Stimulated activated CD4-positive, alpha-beta T cell treated with anti-CD3 and anti-CD28 coated beads, Interleukin-1b, Interleukin-23, amount 100 ng/mL, for 1 hour (primary cell): ENCODE results near the gene TRIM17.

Source experiments
- DNase-seq, 2 donors: peaks; one replicate each; pipeline ENCODE4 v3.0.0-alpha.2; 2020; ENCODE audit warnings: low read depth in 2 of 2

TRIM17 gene

DNA sequence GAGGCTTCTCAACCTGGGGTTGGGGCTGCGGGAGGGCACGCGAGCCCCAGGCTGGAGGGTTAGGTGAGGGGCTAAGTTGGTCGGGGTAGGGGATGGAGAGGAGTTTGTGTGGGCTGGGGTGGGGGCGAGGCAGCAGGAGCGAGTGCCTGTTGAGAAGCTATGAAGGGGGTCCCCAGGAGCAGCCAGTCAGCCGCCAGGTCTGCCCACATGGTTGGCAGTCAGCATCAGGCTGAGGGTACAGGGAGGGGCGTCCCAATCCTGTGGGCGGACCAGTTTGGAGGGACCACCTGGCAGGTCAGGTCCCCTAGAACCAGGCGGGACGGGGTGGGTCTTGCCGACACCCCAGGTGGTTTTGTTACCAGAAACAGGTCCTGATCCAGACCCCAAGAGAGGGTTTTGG, 400 bp upstream of the TRIM17 start:
- no peak for DNase-seq

DNA sequence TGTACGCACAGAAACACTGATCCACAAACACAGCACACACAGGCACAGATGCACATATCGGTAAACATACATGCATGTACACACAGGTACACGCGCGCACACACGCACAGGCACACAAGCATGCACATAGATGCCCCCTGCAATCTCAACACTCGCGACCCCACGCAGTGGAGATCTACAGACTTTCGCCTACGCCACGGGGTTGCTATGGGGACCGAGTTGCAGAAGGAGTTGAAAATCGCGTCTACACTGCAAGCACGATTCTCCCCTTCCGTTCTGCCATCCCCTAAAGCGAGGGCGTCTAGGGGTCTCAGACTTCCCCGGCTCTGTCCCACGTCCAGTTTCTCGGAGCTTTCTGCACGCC, 826 bp downstream of the TRIM17 start:
- DNase-seq, result no peak

GRCh38 chr1:228415221-228415620, 1.4 kb downstream of the TRIM17 start:
- no peak for DNase-seq

DNA sequence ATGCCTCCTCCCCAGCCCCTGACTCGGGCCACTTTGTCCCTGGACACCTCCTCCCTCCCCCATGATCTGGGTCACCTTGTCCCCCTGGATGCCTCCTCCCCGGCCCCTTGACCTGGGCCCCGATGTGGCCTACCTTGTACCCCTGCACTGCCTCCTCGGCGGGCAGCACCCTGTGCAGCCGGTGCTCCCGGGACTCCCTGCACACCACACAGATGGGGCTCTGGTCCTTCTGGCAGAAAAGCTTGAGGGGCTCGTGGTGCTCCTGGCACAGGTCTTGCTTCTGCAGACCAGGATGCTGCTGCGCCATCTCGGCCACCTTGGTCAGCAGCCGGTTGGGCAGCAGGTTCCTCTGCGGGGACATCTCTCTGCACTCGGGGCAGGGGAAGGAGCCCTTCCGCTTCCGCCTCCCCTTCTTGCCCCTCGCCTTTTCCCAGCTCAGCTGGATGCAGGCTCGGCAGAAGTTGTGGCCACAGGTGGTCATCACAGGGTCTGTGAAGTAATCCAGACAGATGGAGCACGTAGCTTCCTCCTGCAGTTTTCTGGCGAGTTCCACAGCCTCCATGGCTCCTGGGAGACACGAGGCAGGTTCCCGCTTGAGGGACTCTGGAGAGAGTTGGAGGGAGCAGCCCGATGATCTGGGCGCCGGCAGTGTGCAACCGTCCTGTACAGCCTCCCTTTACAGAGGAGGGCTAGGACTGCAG, 2.0 kb downstream of the TRIM17 start:
- no peak for DNase-seq

DNA sequence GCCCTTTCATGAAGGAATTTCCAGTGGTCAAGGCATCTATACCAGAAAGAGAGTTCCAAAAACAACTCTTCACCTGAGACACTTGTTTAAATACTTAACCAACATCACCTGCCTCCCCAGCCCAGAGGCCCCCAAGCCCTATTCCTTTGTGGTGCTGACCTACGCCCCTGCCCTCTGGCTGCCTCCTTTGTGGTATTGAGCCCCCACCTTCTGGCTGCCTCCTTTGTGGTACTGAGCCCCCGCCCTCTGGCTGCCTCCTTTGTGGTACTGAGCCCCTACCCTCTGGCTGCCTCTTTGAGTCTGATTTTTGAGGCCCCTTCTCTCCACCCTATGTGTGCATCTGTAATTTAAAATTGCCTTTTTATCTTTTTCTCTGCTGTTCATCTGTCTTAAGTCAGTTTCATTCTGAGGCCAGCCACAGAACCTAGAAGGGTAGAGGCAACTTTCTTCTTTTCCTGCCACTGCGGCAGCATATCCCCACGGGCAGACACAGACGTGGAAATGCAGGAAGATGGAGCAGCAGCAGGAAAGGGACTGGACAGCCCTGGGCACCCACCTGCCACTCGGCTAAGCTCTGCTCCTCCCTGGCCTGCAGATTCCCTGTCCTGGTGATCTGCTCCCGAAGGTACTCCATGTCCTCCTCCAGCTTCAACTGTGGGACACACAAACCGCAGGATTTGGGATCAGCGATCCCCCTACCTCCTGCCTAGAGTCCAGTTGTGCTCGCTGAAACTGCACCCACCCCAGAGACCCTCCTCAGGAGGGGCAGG, 3.2 kb downstream of the TRIM17 start:
- DNase-seq, result no peak

GRCh38 chr1:228411548-228412430, 4.9 kb downstream of the TRIM17 start:
- DNase-seq, result no peak

DNA sequence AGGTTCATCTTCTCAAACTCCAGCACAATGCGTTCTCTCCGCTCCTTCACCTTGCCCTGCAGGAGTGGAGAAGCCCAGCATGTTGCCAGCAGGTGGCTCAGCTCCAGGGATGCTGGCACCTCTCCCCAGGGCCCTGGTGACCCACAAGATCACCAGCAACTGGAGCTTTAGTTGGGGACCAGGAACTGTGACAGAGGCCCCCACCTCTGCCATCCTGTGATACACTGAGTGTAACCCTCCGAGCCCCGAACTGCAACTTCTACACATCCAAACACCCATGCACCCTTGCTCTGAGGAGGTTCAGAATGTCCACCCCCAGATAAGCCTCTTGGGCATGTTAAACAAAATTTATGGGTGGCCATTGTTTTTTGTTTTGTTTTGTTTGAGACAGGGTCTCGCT, 5.5 kb downstream of the TRIM17 start:
- no peak for DNase-seq

DNA sequence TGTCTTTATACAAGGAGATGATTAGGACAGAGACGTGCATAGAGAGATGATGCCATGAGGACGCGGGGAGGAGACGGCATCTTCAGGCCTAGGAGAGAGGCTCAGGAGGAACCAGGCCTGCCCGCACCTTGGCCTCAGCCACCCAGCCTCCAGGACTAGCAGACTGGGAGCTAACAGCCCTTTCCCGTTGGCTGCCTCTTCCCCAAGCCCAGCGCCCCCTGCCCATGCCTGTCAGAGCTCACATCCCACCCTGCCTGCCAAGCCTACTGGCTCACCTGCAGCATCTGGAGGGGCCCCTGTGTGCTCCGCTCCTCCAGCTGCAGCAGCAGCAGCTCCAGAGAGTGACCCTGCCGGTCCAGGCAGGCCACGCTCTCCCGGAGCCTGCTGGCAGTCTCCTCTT, 6.0 kb downstream of the TRIM17 start:
- DNase-seq, result no peak

- DNase-seq, result no peak
These were observed 6.6 kb downstream of the TRIM17 start for GRCh38 chr1:228410015-228410414.

- no peak for DNase-seq
These were observed 7.5 kb downstream of the TRIM17 start for GRCh38 chr1:228408869-228409805.

DNA sequence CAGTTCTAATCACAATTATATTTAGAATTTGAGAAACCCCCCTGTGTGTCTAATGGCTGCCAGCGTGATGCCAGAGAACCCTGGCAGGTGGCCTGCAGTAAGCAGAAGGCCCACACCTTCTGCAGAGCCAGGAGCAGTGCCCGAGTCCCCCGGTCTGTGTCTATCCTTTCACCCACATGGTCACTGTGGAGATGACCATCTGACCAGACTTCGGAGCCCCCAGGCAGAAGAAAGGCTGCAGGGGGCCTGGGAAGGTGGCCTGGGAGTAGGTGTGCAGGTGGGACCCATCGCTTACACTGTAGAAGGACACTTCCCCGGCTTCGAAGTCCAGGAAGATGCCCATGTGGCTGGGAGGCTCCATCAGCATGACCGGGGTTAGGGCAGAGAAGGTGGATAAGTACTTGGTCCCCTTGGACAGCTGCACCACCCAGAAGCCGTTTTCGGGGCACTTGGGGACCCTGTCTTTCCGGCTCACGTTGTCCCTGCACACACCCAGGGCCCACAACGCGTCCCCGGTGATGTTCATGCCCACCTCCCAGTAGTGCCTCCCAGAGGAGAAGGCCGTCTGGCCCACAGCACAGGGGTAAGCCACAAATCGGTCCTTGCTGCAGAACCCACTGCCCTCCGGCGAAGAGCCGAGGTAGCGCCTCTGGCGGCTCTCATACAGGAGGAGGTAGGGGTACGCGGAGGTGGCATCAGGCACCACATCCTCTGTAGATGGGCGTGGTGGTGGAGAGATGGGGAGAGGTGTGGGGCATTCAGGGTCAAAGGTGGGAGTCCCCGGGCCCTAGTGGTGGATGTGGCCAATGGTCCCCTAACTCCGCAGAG, 8.4 kb downstream of the TRIM17 start:
- DNase-seq, result no peak

- no peak for DNase-seq
These were observed 9.3 kb downstream of the TRIM17 start for GRCh38 chr1:228407106-228408040.

- DNase-seq, result no peak
These were observed 10.8 kb downstream of the TRIM17 start for GRCh38 chr1:228405979-228406228.

- DNase-seq, result no peak
These were observed 11.3 kb downstream of the TRIM17 start for GRCh38 chr1:228405200-228405978.

DNA sequence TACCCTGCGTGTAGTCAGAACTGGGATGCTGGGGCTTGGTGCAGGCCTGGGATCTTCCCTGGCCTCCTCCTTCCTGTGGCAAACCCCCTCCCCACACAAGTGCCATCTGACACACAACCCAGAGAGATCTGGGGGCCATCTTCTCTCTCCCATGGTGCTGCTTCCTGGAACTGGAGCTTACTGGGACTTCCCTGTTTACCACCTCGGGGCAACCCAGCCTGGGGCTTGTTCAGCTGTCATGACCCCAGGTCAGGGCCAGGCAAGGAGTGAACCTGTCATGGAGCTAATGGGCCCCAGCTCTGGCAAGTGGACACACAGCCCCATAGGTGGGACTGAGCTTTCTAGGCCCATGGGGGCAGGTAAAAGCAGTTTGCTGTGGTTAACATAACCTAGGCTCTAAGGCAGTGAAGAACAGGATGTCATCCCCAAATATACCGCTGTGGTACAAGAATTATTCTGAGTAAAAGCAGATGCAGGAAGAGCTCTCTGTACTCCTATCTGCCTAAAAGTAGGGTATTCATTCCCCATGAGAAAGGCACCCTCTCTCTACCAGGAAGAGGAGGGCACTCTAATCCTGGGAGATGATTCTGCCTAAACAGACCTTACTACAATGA, 12.4 kb downstream of the TRIM17 start:
- no peak for DNase-seq

GRCh38 chr1:228403231-228403631, 13.4 kb downstream of the TRIM17 start:
- no peak for DNase-seq

DNA sequence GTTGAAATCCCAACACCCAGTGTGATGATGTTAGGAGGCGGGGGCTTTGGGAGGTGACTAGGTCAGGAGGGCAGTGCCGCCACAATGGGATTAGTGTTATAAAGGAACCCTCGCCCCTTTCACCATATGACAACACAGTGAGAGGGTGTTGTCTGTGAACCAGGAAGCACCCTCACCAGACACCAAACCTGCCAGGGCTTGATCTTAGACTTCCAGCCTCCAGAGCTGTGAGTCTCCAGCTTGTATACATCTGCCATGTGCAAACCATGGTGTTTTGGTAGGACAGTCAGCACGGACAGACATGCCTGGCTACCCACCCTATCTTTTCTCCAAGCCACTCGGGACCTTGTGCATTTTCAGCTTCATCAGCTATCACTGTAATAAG, 14.0 kb downstream of the TRIM17 start:
- DNase-seq, result no peak
